IPS-18a (cell line): ENCODE data around the gene TESPA1.

Source experiments
- H3K27ac ChIP-seq: one replicate; pipeline ENCODE4 v1.5.1; 2013; ENCODE audit warnings: low read length
- H3K27me3 ChIP-seq: one replicate; pipeline ENCODE4 v1.6.1; 2013; ENCODE audit warnings: mild to moderate bottlenecking, low read length; ENCODE audit not compliant: control insufficient read depth, insufficient read depth
- H3K36me3 ChIP-seq: one replicate; pipeline ENCODE4 v1.6.1; 2013; ENCODE audit warnings: low read depth, low read length; ENCODE audit not compliant: control insufficient read depth
- H3K4me1 ChIP-seq: one replicate; pipeline ENCODE4 v1.6.1; 2013; ENCODE audit warnings: low read depth, low read length; ENCODE audit not compliant: control insufficient read depth
- H3K4me3 ChIP-seq: one replicate; pipeline ENCODE4 v1.5.1; 2013; ENCODE audit warnings: low read length
- H3K9ac ChIP-seq: one replicate; pipeline ENCODE4 v1.6.1; 2013; ENCODE audit warnings: mild to moderate bottlenecking, low read length, moderate library complexity
- H3K9me3 ChIP-seq: one replicate; pipeline ENCODE4 v1.6.1; 2013; ENCODE audit warnings: low read depth, low read length; ENCODE audit not compliant: control insufficient read depth

Gene TESPA1

DNA sequence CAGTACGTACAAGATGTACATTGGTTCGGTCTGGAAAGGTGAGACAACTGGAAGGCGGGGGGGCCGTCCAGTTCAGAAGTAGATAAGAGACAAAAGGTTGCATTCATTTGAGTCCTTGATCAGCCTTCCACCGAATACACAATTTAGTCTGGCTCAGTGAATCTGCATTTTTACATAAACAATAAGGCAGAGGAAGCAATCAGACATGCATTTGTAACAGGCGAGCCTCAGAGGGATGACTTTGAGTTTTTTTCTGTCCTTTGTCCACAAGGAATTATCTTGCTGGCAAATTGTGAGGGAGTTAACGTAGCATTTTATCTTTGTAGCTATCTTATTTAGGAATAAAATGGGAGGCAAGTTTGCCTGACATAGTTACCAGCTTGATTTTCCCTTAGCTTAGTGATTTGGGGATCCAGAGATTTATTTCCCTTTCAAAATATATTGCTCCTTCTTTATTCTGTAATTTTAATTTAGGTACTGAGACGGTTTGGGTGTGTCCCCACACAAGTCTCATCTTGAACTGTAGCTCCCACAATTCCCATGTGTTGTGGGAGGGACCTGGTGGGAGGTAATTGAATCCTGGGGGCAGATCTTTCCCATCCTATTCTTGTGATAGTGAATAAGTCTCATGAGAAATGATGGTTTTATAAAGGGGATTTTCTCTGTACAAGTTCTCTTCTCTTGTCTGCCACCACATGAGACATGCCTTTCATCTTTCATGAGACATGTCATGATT, 59.4 kb downstream of the TESPA1 start:
- H3K9ac ChIP-seq: no peak overlapping the region
- H3K4me1 ChIP-seq: peaks cover 5% of the 10 kb centered on the region
- H3K27ac ChIP-seq: no peak overlapping the region
- H3K27me3 ChIP-seq: no peaks in the 10 kb centered on the region
- peaks cover 2% of the 10 kb centered on the region for H3K9me3 ChIP-seq
- H3K4me3 ChIP-seq: no peak overlapping the region
- H3K36me3 ChIP-seq: no peaks in the 10 kb centered on the region

DNA sequence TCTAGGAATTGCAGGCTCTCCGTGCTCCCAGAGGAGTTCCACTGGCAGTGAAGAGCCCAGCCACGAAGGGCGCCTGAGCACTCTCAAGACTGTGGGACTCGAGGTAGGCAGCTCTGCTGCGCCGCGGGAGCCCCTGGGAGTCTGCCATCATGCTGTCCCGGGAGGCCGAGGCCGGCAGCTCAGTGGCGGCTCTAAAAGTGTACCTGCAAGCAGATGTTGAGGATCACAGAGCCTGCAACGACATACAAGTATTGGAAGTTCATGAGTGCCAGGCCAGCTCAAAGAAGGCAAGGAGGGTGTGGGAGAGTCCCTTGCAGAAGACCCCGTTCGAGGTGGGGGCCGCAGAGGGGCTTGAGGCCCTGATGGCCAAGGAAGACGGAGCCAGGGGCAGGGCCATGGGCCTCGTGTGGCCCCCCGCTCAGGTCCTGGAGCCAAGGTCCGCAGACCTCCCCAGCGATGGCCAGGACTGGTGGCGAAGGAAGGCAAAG, 67.5 kb downstream of the TESPA1 start:
- Histone ChIP-seq H3K36me3 (no peaks in the 10 kb centered on the region), H3K4me1 (no peaks in the 10 kb centered on the region), H3K27me3 (no peaks in the 10 kb centered on the region)

More for the DNA sequence above, 67.5 kb downstream of the TESPA1 start:
- no peak overlapping the region for H3K4me3 ChIP-seq
- H3K27ac ChIP-seq: no peak overlapping the region
- no peaks in the 10 kb centered on the region for H3K9me3 ChIP-seq
- no peak overlapping the region for H3K9ac ChIP-seq
